Breast epithelium (tissue), 4 donors: ENCODE results near the gene FBN3. TPM values are rescaled to one million over a fixed set of nuclear protein-coding genes. Genes with fewer than 3 reads are reported as not detected.

Experiments
- DNase-seq, 2 donors: peaks; one replicate each; pipeline ENCODE4 v3.0.0-alpha.2; 2019; ENCODE audit warnings: low spot score in 2 of 2
- H3K27ac ChIP-seq, 2 donors: fragments of 200-600 bp; sonication (generic) in 1 of 2; one replicate each; pipeline ENCODE4 v1.5.1; 2016 to 2019; ENCODE audit warnings: mild to moderate bottlenecking in 1 of 2
- H3K27me3 ChIP-seq, 2 donors: fragments of 200-600 bp; sonication (generic) in 1 of 2; one replicate each; pipeline versions ENCODE4 v1.5.1 to v1.6.0; 2017 to 2019; ENCODE audit warnings: control low read depth in 1 of 2, mild to moderate bottlenecking in 1 of 2
- H3K36me3 ChIP-seq: fragments of 200-600 bp; one replicate; pipeline ENCODE4 v1.5.1; 2019
- H3K4me1 ChIP-seq, 2 donors: fragments of 200-600 bp; sonication (generic); one replicate each; pipeline ENCODE4 v1.5.1; 2016 to 2019; ENCODE audit warnings: control low read depth in 1 of 2
- H3K4me3 ChIP-seq, 3 donors: fragments of 200-600 bp; sonication (generic); 1 replicate in 2 of 3; 2 replicates in 1 of 3; pipeline ENCODE4 v1.5.1; 2016 to 2019; ENCODE audit warnings: mild to moderate bottlenecking in 3 of 3, moderate library complexity in 2 of 3
- H3K9me3 ChIP-seq, 2 donors: fragments of 200-600 bp; sonication (generic) in 1 of 2; one replicate each; pipeline ENCODE4 v1.5.1; 2016 to 2019; ENCODE audit warnings: control low read depth in 1 of 2
- POLR2A ChIP-seq: fragments of 450-650 bp; IDR thresholded peaks from one replicate; pipeline ENCODE4 v1.6.1; 2016; ENCODE audit warnings: antibody characterized with exemption, mild to moderate bottlenecking, moderate library complexity
- POLR2AphosphoS5 ChIP-seq, 3 donors: sonication (generic); formaldehyde crosslinking; IDR thresholded peaks; one replicate each; pipeline ENCODE4 v1.6.1; 2017; ENCODE audit warnings: antibody characterized with exemption in 3 of 3
- intact Hi-C: fragments of 100-400 bp; cut with DNase I; formaldehyde crosslinking; loops from one replicate; pipeline ENCODE4 v1.15.1; 2023; ENCODE audit warnings: low total_unique reads
- total RNA-seq, 3 donors: library from RNA; depleted of rRNA; stranded (reverse); fragments of >200 nt; gene quantifications; one replicate each; pipeline ENCODE4 v1.1.0, GENCODE V29; 2016
- TF ChIP-seq, protein P1 (sequence below), 3 donors: fragments of 450-650 bp; IDR thresholded peaks; one replicate each; pipeline ENCODE4 v1.5.1; 2016 to 2017; ENCODE audit warnings: antibody characterized with exemption in 3 of 3, mild to moderate bottlenecking in 3 of 3, moderate library complexity in 3 of 3

FBN3 gene
- total RNA-seq, 3 donors from 2014 or later = 0.66 to 7.9 TPM; not detected in 1

DNA sequence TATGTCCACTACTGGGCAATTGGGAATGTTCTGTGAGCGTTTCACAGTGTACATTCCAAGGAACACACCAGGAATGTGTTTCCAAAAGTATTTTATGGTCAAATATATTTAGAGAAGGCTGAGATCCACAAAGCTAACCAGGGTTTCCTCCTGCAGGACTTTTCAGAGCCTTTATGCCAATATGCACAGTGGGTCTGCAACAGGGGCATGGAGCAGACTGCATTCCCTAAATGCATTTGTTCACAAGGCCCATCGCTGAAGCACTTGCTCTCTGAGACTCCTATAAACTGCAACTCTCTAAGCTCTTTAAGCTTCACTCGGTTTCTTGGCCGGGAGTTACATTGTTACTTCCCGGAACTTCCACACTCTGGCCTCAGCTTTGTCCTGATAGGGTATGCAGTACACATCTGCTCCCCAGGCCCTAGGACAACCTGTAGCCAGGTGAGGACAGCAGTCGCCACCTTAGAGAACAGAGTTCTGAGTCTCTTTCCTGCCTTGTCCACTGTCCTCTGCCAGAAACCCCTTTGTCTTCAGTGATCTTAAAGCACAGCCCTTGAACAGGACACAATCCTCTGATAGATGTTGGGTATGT, 33.5 kb downstream of the FBN3 start:
- intact Hi-C loops = no loop called here
- Histone ChIP-seq H3K4me1 (no peaks in the 10 kb centered on the region), H3K27ac (no peak overlapping the region), H3K4me3 (no peak overlapping the region), H3K9me3 (no peaks in the 10 kb centered on the region), H3K27me3 (no peaks in the 10 kb centered on the region), H3K36me3 (no peaks in the 10 kb centered on the region)
- no peak for DNase-seq
- TF ChIP-seq, protein P1, sequence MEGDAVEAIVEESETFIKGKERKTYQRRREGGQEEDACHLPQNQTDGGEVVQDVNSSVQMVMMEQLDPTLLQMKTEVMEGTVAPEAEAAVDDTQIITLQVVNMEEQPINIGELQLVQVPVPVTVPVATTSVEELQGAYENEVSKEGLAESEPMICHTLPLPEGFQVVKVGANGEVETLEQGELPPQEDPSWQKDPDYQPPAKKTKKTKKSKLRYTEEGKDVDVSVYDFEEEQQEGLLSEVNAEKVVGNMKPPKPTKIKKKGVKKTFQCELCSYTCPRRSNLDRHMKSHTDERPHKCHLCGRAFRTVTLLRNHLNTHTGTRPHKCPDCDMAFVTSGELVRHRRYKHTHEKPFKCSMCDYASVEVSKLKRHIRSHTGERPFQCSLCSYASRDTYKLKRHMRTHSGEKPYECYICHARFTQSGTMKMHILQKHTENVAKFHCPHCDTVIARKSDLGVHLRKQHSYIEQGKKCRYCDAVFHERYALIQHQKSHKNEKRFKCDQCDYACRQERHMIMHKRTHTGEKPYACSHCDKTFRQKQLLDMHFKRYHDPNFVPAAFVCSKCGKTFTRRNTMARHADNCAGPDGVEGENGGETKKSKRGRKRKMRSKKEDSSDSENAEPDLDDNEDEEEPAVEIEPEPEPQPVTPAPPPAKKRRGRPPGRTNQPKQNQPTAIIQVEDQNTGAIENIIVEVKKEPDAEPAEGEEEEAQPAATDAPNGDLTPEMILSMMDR (IDR thresholded peaks at IDR 0.05) = no peak
- TF ChIP-seq POLR2A (no peak), POLR2AphosphoS5 (IDR thresholded peaks at IDR 0.05) (no peak)

DNA sequence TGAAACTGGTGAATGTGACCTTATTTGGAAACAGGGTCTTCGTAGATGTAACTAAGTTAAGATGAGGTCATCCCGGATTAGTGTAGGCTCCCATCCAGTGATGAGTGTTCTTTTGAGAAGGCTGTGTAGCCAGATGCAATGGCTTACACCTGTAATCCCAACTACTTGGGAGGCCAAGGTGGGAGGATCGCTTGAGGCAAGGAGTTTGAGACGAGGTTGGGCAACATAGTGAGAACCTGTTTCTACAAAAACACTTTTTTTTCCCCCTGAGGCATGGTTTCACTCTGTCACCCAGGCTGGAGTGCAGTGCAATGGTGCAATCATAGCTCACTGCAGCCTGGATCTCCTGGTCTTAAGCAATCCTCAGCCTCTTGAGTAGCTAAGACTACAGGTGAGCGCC, 36.4 kb downstream of the FBN3 start:
- TF ChIP-seq POLR2A = no peak
- TF ChIP-seq POLR2AphosphoS5 (IDR thresholded peaks at IDR 0.05) = no peak
- TF ChIP-seq, protein P1 (IDR thresholded peaks at IDR 0.05) = no peak

GRCh38 chr19:8111376-8111775, 38.0 kb downstream of the FBN3 start:
- H3K4me3 ChIP-seq = no peak overlapping the region
- no peak overlapping the region for H3K27ac ChIP-seq
- no peaks in the 10 kb centered on the region for H3K9me3 ChIP-seq
- H3K27me3 ChIP-seq = no peaks in the 10 kb centered on the region
- no peaks in the 10 kb centered on the region for H3K36me3 ChIP-seq
- TF ChIP-seq POLR2A = no peak
- no peak for TF ChIP-seq POLR2AphosphoS5 (IDR thresholded peaks at IDR 0.05)
- TF ChIP-seq, protein P1 (IDR thresholded peaks at IDR 0.05) = no peak
- DNase-seq = no peak
- no peaks in the 10 kb centered on the region for H3K4me1 ChIP-seq
- intact Hi-C loops = loop anchor here (5.0 kb wide), 1 partner anchor 1509 kb away; no protein-coding TSS in a partner anchor

More for the DNA sequence above, 36.4 kb downstream of the FBN3 start:
- Histone ChIP-seq H3K27ac (no peak overlapping the region), H3K27me3 (no peaks in the 10 kb centered on the region), H3K36me3 (no peaks in the 10 kb centered on the region), H3K4me1 (no peaks in the 10 kb centered on the region), H3K9me3 (no peaks in the 10 kb centered on the region), H3K4me3 (no peak overlapping the region)
- intact Hi-C loops = loop anchor here (5.0 kb wide), 1 partner anchor 1511 kb away; no protein-coding TSS in a partner anchor
- peak in 1 of 2 donors; percentile 26 for DNase-seq

DNA sequence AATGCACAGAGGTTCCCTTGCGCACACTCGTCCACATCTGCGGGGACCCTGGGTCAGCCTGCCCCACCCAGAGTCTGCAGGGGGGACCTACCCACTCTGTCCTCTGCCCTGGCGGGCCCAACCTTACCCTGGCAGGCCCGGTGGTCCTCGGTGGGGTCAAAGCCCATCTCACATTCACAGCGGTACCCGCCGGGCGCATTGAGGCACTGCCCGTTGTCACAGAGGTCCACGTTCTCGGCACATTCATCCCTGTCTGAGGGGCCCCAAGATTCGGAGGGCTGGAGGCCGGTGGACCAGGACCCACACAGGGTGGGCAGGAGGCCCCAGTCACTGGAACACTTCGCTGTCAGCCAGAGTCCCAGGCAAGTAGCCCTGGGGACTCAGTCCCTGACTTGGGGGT, 38.5 kb downstream of the FBN3 start:
- H3K4me3 ChIP-seq = no peak overlapping the region
- intact Hi-C loops = loop anchor here (5.0 kb wide), 1 partner anchor 1509 kb away; no protein-coding TSS in a partner anchor
- no peaks in the 10 kb centered on the region for H3K9me3 ChIP-seq
- no peaks in the 10 kb centered on the region for H3K36me3 ChIP-seq
- no peak for TF ChIP-seq POLR2A
- TF ChIP-seq POLR2AphosphoS5 (IDR thresholded peaks at IDR 0.05) = no peak
- TF ChIP-seq, protein P1 (IDR thresholded peaks at IDR 0.05) = no peak
- DNase-seq = no peak
- H3K27me3 ChIP-seq = no peaks in the 10 kb centered on the region
- H3K27ac ChIP-seq = no peak overlapping the region
- H3K4me1 ChIP-seq = no peaks in the 10 kb centered on the region

DNA sequence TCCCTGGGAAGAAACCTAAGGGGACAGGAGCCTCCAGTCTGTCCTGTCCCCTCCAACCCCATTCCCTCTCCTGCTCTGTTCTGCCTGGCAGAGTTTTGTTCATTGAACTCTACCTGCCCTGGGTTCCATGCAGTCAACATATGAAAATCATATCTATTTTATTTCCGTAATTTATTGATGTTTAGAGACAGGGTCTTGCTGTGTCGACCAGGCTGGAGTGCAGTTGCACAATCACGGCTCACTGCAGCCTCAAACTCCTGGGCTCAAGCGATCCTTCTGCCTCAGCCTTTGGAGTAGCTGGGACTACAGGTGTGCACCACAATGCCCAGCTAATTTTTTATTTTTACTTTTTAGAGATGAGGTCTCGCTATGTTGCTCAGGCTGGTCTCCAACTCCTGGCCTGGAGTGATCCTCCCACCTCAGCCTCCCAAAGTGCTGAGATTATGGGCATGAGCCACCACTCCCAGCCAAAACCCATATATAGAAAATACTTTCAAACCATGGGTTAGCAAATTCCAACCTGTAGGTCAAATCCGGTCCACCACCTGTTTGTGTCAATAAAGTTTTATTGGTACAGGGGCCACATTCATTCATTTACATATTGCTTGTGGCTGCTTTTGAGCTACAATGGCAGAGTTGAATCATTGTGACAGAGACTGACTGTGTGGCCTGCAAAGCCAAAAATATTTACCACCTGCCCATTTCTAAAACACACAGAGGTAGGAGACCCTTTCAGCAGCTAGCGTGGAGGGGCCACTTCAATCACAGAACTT, 39.3 kb downstream of the FBN3 start:
- H3K9me3 ChIP-seq = no peaks in the 10 kb centered on the region
- H3K4me1 ChIP-seq = no peaks in the 10 kb centered on the region
- no peaks in the 10 kb centered on the region for H3K27me3 ChIP-seq
- H3K27ac ChIP-seq = no peak overlapping the region
- H3K36me3 ChIP-seq = no peaks in the 10 kb centered on the region
- no peak overlapping the region for H3K4me3 ChIP-seq
- DNase-seq = no peak
- intact Hi-C loops = loop anchor here (5.0 to 10.0 kb wide), 2 partner anchors 525 to 1508 kb away; partner anchors contain the start of gene NFILZ
- TF ChIP-seq POLR2AphosphoS5 (IDR thresholded peaks at IDR 0.05) = no peak
- TF ChIP-seq POLR2A = no peak
- TF ChIP-seq, protein P1 (IDR thresholded peaks at IDR 0.05) = no peak
